GM19395 (cell line): ENCODE data around the gene ZNF219.

Experiments used
- ATAC-seq: cut with Tn5 transposase; IDR thresholded peaks from one replicate; pipeline ENCODE4 v1.9.1; 2021; ENCODE audit warnings: mild to moderate bottlenecking, moderate library complexity; ENCODE audit not compliant: unreplicated experiment

The ZNF219 gene

GRCh38 chr14:21098076-21098891 lies at the start of gene ZNF219:
Gene ZNF219 (minus strand): TSS chr14:21098655. CDS start chr14:21093591, 5,064 bp downstream.
- no peak for ATAC-seq

- ATAC-seq: no peak
Measured at GRCh38 chr14:21145437-21145836, 47.0 kb upstream of the ZNF219 start.

- no peak for ATAC-seq
Measured at GRCh38 chr14:21142357-21142756, 43.9 kb upstream of the ZNF219 start.

GRCh38 chr14:21136024-21136423 lies 37.6 kb upstream of the ZNF219 start:
- no peak for ATAC-seq

- no peak for ATAC-seq
Measured at GRCh38 chr14:21133901-21134300, 35.4 kb upstream of the ZNF219 start.

GRCh38 chr14:21123429-21123828 lies 25.0 kb upstream of the ZNF219 start:
- no peak for ATAC-seq

- no peak for ATAC-seq
Measured at GRCh38 chr14:21121122-21121521, 22.7 kb upstream of the ZNF219 start.

- no peak for ATAC-seq
Measured at GRCh38 chr14:21120686-21121085, 22.2 kb upstream of the ZNF219 start.

- no peak for ATAC-seq
Measured at GRCh38 chr14:21118933-21119332, 20.5 kb upstream of the ZNF219 start.

- ATAC-seq: no peak
Measured at GRCh38 chr14:21113369-21113768, 14.9 kb upstream of the ZNF219 start.

- no peak for ATAC-seq
Measured at GRCh38 chr14:21112255-21112654, 13.8 kb upstream of the ZNF219 start.

GRCh38 chr14:21109377-21110138 lies 11.1 kb upstream of the ZNF219 start:
- peak; percentile 52 for ATAC-seq

GRCh38 chr14:21108791-21109190 lies 10.3 kb upstream of the ZNF219 start:
- no peak for ATAC-seq

- ATAC-seq: no peak
Measured at GRCh38 chr14:21107283-21107800, 8.9 kb upstream of the ZNF219 start.

- no peak for ATAC-seq
Measured at GRCh38 chr14:21106498-21107282, 8.2 kb upstream of the ZNF219 start.

GRCh38 chr14:21106176-21106497 lies 7.7 kb upstream of the ZNF219 start:
- no peak for ATAC-seq

- no peak for ATAC-seq
Measured at GRCh38 chr14:21105095-21105494, 6.6 kb upstream of the ZNF219 start.

GRCh38 chr14:21104448-21105060 lies 6.1 kb upstream of the ZNF219 start:
- ATAC-seq: peak; percentile 43

GRCh38 chr14:21103710-21104447 lies 5.4 kb upstream of the ZNF219 start:
- ATAC-seq: peak; percentile 90

GRCh38 chr14:21103411-21103709 lies 4.9 kb upstream of the ZNF219 start:
- ATAC-seq: peak; percentile 4
